Measurements from ENCODE around the gene PAQR4.
"Not testable (repeated sequence)": the region's sequence is repeated elsewhere in the genome, so short reads cannot be mapped to it uniquely, and the experiment has no call there.

Gene PAQR4

GRCh38 chr16:2968738-2969544 is at the start of gene PAQR4:
TSS of gene PAQR4 (plus strand) at chr16:2969348. CDS start at chr16:2969675, 327 bp downstream.
- peak; percentile 87 to 90 for DNase-seq

- DNase-seq: peak; percentile 62 to 64
These were observed 49.5 kb upstream of the PAQR4 start for GRCh38 chr16:2919511-2920255.

- DNase-seq: no peak
These were observed 45.7 kb upstream of the PAQR4 start for GRCh38 chr16:2923481-2923880.

- no peak for DNase-seq
These were observed 44.0 kb upstream of the PAQR4 start for GRCh38 chr16:2924901-2925755.

GRCh38 chr16:2925951-2926649 is 43.0 kb upstream of the PAQR4 start:
- DNase-seq: no peak

- DNase-seq: no peak
These were observed 42.5 kb upstream of the PAQR4 start for GRCh38 chr16:2926650-2926999.

GRCh38 chr16:2927010-2927646 is 42.0 kb upstream of the PAQR4 start:
- DNase-seq: peak; percentile 82 to 91

- DNase-seq: not testable (repeated sequence)
These were observed 41.0 kb upstream of the PAQR4 start for GRCh38 chr16:2928151-2928550.

- DNase-seq: no peak
These were observed 40.4 kb upstream of the PAQR4 start for GRCh38 chr16:2928796-2929195.

GRCh38 chr16:2929693-2930092 is 39.5 kb upstream of the PAQR4 start:
- no peak for DNase-seq

- DNase-seq: no peak
These were observed 38.9 kb upstream of the PAQR4 start for GRCh38 chr16:2930236-2930635.

GRCh38 chr16:2931231-2931914 is 37.8 kb upstream of the PAQR4 start:
- DNase-seq: not testable (repeated sequence)

GRCh38 chr16:2933136-2933535 is 36.0 kb upstream of the PAQR4 start:
- DNase-seq: no peak

GRCh38 chr16:2933701-2934100 is 35.4 kb upstream of the PAQR4 start:
- DNase-seq: no peak

- no peak for DNase-seq
These were observed 34.7 kb upstream of the PAQR4 start for GRCh38 chr16:2934450-2934849.

GRCh38 chr16:2936436-2937011 is 32.6 kb upstream of the PAQR4 start:
- DNase-seq: no peak

- DNase-seq: no peak
These were observed 32.0 kb upstream of the PAQR4 start for GRCh38 chr16:2937170-2937569.

- DNase-seq: no peak
These were observed 30.9 kb upstream of the PAQR4 start for GRCh38 chr16:2938206-2938605.

- DNase-seq: no peak
These were observed 29.2 kb upstream of the PAQR4 start for GRCh38 chr16:2939968-2940367.

- DNase-seq: no peak
These were observed 27.1 kb upstream of the PAQR4 start for GRCh38 chr16:2942045-2942444.

GRCh38 chr16:2943716-2944115 is 25.4 kb upstream of the PAQR4 start:
- DNase-seq: not testable (repeated sequence)

Measured in NCI-H2081 (cell line).